A549 (cell line): ENCODE data around the gene SLC6A3.

Experiments
- CEBPB ChIP-seq, 2 experiments: fragments of >200 bp in 1 of 2; sonication (Bioruptor Twin) in 1 of 2; formaldehyde crosslinking in 1 of 2; IDR thresholded peaks; 2 replicates each; pipeline ENCODE4 v1.6.1; 2012 to 2016
- CTCF ChIP-seq: fragments of >200 bp; sonication (Bioruptor Twin); formaldehyde crosslinking; IDR thresholded peaks from 3 replicates; pipeline ENCODE4 v1.5.1; 2016
- MAX ChIP-seq: IDR thresholded peaks from 2 replicates; pipeline ENCODE4 v1.6.1; 2012
- POLR2A ChIP-seq: IDR thresholded peaks from 2 replicates; pipeline ENCODE4 v1.6.1; 2012; ENCODE audit warnings: mild to moderate bottlenecking, low read length
- REST ChIP-seq: fragments of 200-600 bp; sonication (generic); IDR thresholded peaks from 2 replicates; pipeline ENCODE4 v1.6.1; 2016; ENCODE audit warnings: antibody characterized with exemption, mild to moderate bottlenecking, moderate library complexity

GRCh38 chr5:1436681-1437080, 8.6 kb downstream of the SLC6A3 start:
- no peak for TF ChIP-seq CTCF
- TF ChIP-seq REST: no peak
- no peak for TF ChIP-seq MAX
- TF ChIP-seq POLR2A: no peak
- no peak for TF ChIP-seq CEBPB (IDR thresholded peaks at IDR 0.05)
